Panc1 (cell line): ENCODE results near the gene FYN. TPM values are rescaled to one million over a fixed set of nuclear protein-coding genes. Genes with fewer than 3 reads are reported as not detected.

ENCODE experiments used
- ATAC-seq: fragments of 200-7000 bp; cut with Tn5 transposase; 2 replicates; pipeline ENCODE4 v1.9.1; 2020; ENCODE audit warnings: mild to moderate bottlenecking, moderate library complexity
- BruUV-seq: library from RNA; stranded (reverse); fragments of 400-500 nt; replicated peaks from 2 replicates; lab custom pipeline; 2021; lab: Mats Ljungman, UMichigan
- CTCF ChIA-PET: fragments of 300-600 bp; sonication (Branson Sonifier 250); formaldehyde crosslinking; loops from one replicate; lab custom pipeline; 2022; ENCODE audit warnings: antibody characterized with exemption; lab: Charles Lee
- POLR2A ChIA-PET: fragments of 300-600 bp; sonication (Branson Sonifier 250); formaldehyde crosslinking; loops from one replicate; lab custom pipeline; 2022; ENCODE audit warnings: antibody characterized with exemption; lab: Charles Lee
- DNase-seq: peaks from one replicate; pipeline ENCODE4 v3.0.0-alpha.2; 2010; ENCODE audit warnings: low read depth, low spot score
- H3K27ac ChIP-seq: 2 replicates; pipeline ENCODE4 v1.5.1; 2011; ENCODE audit warnings: mild to moderate bottlenecking, low read length, inconsistent platforms
- H3K27me3 ChIP-seq: fragments of 200-500 bp; sonication (Bioruptor generic); 2 replicates; pipeline ENCODE4 v1.6.0; 2014; ENCODE audit warnings: low read length, inconsistent platforms; ENCODE audit not compliant: control insufficient read depth, insufficient read depth
- H3K36me3 ChIP-seq: fragments of 200-500 bp; sonication (Bioruptor generic); 2 replicates; pipeline ENCODE4 v1.5.1; 2014; ENCODE audit warnings: inconsistent platforms, mild to moderate bottlenecking, low read length, moderate library complexity; ENCODE audit not compliant: control insufficient read depth, insufficient read depth
- H3K4me1 ChIP-seq: 2 replicates; pipeline ENCODE4 v1.5.1; 2011; ENCODE audit warnings: inconsistent platforms, mild to moderate bottlenecking, low read length, moderate library complexity; ENCODE audit not compliant: control insufficient read depth, insufficient read depth
- H3K4me3 ChIP-seq, 2 experiments: 2 replicates each; pipeline ENCODE4 v1.5.1; 2011 to 2012; ENCODE audit warnings: low read depth in 2 of 2, low read length in 2 of 2, mild to moderate bottlenecking in 2 of 2, inconsistent platforms in 1 of 2, moderate library complexity in 1 of 2
- H3K9me3 ChIP-seq: fragments of 200-500 bp; sonication (Bioruptor generic); 2 replicates; pipeline ENCODE4 v1.5.1; 2014; ENCODE audit warnings: low read depth, mild to moderate bottlenecking, inconsistent platforms, low read length, moderate library complexity; ENCODE audit not compliant: control insufficient read depth, insufficient read depth
- POLR2AphosphoS5 ChIP-seq: IDR thresholded peaks from 2 replicates; pipeline ENCODE4 v1.6.1; 2012; ENCODE audit warnings: mild to moderate bottlenecking, low read depth, low read length, moderate library complexity
- SIN3A ChIP-seq: IDR thresholded peaks from 2 replicates; pipeline ENCODE4 v1.6.1; 2012; ENCODE audit warnings: low read depth, mild to moderate bottlenecking, low read length, moderate library complexity, borderline replicate concordance; ENCODE audit not compliant: insufficient read depth
- TCF7L2 ChIP-seq: IDR thresholded peaks from 2 replicates; pipeline ENCODE4 v1.6.1; 2011; ENCODE audit warnings: mild to moderate bottlenecking, low read depth, low read length, inconsistent platforms
- in situ Hi-C: cut with HindIII; loops from 2 replicates; pipeline ENCODE4 v1.10.0; 2016; ENCODE audit warnings: low sequenced_read_pairs, low pct_unique_long_range_greater_than_20kb
- intact Hi-C: fragments of 100-400 bp; cut with micrococcal nuclease; formaldehyde crosslinking; loops from one replicate; pipeline ENCODE4 v1.10.0; 2022; ENCODE audit not compliant: unreplicated experiment
- total RNA-seq: library from RNA; stranded (reverse); gene quantifications from one replicate; pipeline ENCODE4 v1.2.1, GENCODE V29; 2021; ENCODE audit not compliant: unreplicated experiment
- TF ChIP-seq, protein P1 (sequence below): fragments of 450-650 bp; IDR thresholded peaks from 2 replicates; pipeline ENCODE4 v1.5.1; 2017; ENCODE audit warnings: mild to moderate bottlenecking
- TF ChIP-seq, protein P2 (sequence below), 2 experiments: IDR thresholded peaks; 2 replicates each; pipeline ENCODE4 v1.6.1; 2011 to 2012; ENCODE audit warnings: low read depth in 2 of 2, control low read depth in 1 of 2, low read length in 1 of 2, mild to moderate bottlenecking in 1 of 2, moderate library complexity in 1 of 2; ENCODE audit not compliant: insufficient read depth in 1 of 2

FYN gene
- total RNA-seq, 1 experiment from 2014 or later, result 4.2 TPM

DNA sequence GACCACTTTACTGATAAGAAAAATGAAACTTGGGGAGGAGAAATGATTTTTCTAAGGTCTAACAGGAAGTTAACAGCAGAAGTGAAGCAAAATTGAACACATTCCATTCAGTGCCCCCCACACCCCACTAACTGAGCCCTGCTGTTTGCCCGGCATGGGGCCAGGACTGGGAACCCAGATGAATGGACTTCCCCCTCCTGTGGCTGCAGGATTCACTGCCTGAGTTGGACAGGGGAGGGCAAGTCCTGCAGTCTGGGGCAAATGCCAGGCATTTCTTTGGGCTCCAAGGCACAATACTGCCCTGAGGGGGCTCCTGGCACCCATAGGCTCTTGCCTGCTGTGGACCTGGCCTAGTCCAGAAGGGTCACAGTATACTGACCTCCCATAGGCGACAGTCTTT is 28.3 kb downstream of the FYN start:
- no peaks in the 10 kb centered on the region for H3K9me3 ChIP-seq
- H3K36me3 ChIP-seq, result no peaks in the 10 kb centered on the region
- ATAC-seq (no peak), DNase-seq (no peak)
- TF ChIP-seq, protein P1, sequence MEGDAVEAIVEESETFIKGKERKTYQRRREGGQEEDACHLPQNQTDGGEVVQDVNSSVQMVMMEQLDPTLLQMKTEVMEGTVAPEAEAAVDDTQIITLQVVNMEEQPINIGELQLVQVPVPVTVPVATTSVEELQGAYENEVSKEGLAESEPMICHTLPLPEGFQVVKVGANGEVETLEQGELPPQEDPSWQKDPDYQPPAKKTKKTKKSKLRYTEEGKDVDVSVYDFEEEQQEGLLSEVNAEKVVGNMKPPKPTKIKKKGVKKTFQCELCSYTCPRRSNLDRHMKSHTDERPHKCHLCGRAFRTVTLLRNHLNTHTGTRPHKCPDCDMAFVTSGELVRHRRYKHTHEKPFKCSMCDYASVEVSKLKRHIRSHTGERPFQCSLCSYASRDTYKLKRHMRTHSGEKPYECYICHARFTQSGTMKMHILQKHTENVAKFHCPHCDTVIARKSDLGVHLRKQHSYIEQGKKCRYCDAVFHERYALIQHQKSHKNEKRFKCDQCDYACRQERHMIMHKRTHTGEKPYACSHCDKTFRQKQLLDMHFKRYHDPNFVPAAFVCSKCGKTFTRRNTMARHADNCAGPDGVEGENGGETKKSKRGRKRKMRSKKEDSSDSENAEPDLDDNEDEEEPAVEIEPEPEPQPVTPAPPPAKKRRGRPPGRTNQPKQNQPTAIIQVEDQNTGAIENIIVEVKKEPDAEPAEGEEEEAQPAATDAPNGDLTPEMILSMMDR, result no peak
- TF ChIP-seq POLR2AphosphoS5, result no peak
- no peak for TF ChIP-seq TCF7L2
- TF ChIP-seq SIN3A, result no peak
- TF ChIP-seq, protein P2, sequence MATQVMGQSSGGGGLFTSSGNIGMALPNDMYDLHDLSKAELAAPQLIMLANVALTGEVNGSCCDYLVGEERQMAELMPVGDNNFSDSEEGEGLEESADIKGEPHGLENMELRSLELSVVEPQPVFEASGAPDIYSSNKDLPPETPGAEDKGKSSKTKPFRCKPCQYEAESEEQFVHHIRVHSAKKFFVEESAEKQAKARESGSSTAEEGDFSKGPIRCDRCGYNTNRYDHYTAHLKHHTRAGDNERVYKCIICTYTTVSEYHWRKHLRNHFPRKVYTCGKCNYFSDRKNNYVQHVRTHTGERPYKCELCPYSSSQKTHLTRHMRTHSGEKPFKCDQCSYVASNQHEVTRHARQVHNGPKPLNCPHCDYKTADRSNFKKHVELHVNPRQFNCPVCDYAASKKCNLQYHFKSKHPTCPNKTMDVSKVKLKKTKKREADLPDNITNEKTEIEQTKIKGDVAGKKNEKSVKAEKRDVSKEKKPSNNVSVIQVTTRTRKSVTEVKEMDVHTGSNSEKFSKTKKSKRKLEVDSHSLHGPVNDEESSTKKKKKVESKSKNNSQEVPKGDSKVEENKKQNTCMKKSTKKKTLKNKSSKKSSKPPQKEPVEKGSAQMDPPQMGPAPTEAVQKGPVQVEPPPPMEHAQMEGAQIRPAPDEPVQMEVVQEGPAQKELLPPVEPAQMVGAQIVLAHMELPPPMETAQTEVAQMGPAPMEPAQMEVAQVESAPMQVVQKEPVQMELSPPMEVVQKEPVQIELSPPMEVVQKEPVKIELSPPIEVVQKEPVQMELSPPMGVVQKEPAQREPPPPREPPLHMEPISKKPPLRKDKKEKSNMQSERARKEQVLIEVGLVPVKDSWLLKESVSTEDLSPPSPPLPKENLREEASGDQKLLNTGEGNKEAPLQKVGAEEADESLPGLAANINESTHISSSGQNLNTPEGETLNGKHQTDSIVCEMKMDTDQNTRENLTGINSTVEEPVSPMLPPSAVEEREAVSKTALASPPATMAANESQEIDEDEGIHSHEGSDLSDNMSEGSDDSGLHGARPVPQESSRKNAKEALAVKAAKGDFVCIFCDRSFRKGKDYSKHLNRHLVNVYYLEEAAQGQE (IDR thresholded peaks at IDR 0.05; ENCODE audit: insufficient read depth in 1 of 2, low read depth in 2 of 2, low read length in 1 of 2), result no peak
- H3K4me3 ChIP-seq, result no peak overlapping the region
- H3K4me1 ChIP-seq, result no peaks in the 10 kb centered on the region
- in situ Hi-C loops, result no loop called here
- intact Hi-C loops, result no loop called here
- BruUV-seq, result no TSS peak
- no peak overlapping the region for H3K27ac ChIP-seq
- ChIA-PET CTCF (no interaction called here), POLR2A (no interaction called here)
- H3K27me3 ChIP-seq, result peaks cover 3% of the 10 kb centered on the region; the same call in 1 of the 2 replicates

DNA sequence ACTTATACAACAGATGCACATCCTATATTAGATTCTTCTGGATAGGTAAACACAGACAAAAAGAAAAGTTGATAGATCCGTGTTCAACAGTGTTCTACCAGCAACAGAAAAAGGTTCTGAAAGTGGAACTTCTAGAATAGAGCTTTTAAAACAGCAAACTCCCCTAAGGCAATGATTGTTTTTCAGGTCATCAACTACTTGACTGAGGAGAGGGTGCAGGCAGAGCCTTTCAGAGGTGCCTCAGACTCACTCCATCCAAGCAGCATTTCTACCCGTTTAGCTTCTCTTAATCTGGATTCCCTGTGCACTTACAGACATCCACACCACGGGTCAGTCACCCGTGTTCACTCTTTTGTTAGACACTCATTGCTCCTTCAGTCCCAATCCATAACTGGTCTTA is 28.9 kb downstream of the FYN start:
- BruUV-seq, result no TSS peak
- intact Hi-C loops (no loop called here), in situ Hi-C loops (no loop called here)
- no peak for DNase-seq
- no peak for TF ChIP-seq SIN3A
- TF ChIP-seq POLR2AphosphoS5, result no peak
- TF ChIP-seq, protein P1, result no peak
- no peak for TF ChIP-seq TCF7L2
- TF ChIP-seq, protein P2 (IDR thresholded peaks at IDR 0.05; ENCODE audit: insufficient read depth in 1 of 2, low read depth in 2 of 2, low read length in 1 of 2), result no peak
- CTCF ChIA-PET, result no interaction called here
- Histone ChIP-seq H3K27ac (no peak overlapping the region), H3K4me3 (no peak overlapping the region), H3K36me3 (no peaks in the 10 kb centered on the region), H3K27me3 (peaks cover 3% of the 10 kb centered on the region; the same call in 1 of the 2 replicates), H3K4me1 (no peaks in the 10 kb centered on the region), H3K9me3 (no peaks in the 10 kb centered on the region)
- no peak for ATAC-seq
- POLR2A ChIA-PET, result no interaction called here
